NK-92 (cell line): ENCODE measurements around the gene SFXN1.

Experiments
- DNase-seq: peaks from one replicate; lab custom pipeline; 2025; ENCODE audit not compliant: unreplicated experiment; lab: John Stamatoyannopoulos, UW

The SFXN1 gene

DNA sequence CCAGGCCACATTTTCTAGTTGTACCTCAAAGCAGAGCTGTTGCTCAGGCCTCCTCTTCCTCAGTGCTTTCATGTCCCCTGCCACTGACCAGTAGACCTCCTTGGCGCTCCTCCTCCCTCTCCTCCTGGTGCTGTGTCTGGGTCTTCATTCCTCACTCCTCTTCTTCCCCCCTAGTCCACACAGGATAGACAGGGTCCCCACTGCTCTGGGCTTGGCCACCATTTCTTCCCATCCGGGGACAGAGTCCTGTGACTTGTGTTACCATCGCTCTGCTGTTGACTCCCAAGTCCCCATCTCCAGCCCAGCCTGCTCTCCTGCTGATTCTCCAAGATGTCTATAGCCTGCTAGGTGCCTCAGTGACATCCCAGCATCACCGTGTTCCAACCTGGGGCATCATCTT, 91.3 kb downstream of the SFXN1 start:
- no peak for DNase-seq

DNA sequence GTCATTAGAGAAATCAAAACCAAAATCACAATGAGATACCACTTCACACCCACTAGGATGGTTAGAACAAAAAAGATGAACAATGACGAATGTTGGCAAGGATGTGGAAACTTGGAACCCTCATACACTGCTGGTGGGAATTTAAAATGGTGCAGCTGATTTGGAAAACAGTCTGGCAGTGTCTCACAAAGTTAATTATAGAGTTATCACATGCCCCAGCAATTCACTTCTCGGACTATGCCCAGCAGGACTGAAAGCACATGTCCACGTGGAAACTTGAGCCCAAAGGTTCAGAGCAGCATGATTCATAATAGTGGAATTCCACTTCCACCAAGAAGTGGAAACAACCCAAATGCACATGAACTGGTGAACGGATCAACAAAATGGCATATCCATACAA, 94.5 kb downstream of the SFXN1 start:
- no peak for DNase-seq

DNA sequence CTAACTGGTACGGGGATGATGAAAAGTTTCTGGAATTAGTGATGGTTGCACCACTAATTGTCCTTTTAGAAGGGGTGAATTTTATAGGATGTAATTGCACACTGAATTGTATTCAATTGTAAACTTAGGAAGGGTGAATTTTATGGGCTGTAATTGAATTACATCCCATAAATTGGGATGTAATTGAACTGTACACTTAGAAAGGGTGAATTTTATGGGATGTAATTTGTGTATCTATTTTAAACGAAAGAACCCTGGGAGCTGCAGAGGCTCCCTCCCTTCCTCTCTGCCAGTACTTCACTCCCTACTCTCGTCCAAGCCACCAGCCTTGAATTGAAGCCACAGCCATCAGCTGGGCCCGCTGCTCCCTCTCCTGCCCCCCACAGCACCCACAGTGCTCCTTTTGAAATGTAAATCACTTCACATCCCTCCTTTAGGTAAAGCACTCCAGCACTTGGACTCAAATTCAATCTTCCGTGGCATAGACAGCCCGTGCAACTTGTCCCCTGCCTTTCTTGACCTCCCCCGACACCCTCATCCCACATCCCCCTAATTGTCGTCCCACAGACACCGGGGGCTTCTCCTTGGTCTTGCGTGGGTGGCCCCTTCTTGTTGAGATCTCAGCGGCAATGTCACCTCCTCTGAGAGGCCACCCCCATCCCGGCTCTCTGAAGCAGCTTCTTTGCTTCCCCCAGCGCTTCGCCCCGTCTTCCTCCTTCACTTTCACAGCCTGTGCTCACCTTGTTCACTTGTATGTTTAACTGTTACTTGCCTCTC, 95.3 kb downstream of the SFXN1 start:
- no peak for DNase-seq

DNA sequence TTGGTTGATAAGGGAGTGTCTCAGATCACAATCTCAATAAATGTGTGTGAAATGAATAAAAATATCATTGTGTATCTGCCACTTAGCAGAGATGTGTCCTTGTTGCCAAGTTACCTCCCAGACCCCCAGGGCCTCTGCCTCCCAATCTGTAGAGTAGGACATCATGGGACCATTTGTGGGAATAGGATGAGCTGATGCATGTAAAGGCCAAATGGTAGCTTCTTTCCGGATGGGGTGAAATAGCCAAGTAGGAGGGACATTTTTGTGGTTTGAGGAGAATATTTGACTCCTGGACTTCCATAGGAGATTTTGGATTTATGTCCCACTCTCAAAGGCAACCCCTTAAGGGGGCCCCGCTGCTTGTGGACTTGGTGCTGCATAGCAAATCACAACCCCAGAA, 96.9 kb downstream of the SFXN1 start:
- DNase-seq, result no peak

DNA sequence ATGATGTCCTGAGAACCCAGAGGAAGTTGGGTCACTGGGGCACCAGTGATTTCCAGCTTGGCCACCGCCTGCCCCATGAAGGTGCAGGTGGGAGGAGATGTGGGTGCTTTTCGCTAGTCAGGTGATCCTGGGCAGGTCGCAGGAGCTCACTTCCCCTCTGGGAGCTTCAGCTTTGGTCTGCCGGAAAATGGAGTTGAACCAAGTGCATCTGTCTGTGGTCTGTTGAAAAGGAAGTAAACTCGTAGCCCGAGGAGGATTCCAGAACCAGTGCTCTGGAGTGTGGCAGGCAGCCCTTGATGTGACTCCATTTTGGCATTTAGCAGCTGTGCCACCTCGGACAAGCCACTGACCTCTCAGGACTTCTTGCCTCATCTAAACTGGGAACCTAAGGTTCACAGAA, 97.7 kb downstream of the SFXN1 start:
- DNase-seq, result no peak

DNA sequence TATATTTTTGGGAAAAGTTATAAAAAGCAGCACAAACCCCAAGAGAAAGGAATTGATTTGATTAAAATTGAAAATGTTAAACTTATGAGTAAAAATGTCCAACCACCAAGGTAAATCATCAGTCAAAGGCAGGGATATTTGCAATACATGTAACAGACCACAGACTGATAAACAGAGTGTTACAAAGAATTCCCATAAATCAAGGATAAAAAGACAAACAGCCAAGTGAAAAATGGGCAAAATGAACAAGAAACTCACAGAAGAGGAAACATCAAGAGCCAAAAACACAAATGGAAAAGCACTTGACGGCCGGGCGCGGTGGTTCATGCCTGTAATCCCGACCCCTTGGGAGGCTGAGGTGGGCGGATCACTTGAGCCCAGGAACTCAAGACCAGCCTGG, 98.2 kb downstream of the SFXN1 start:
- no peak for DNase-seq
